ENCODE measurements around the gene DNAH7.

The DNAH7 gene

GRCh38 chr2:195898505-195899191 lies 170.0 kb downstream of the DNAH7 start:
- no peaks in the 10 kb centered on the region for H3K9me3 Mint-ChIP-seq
- peaks cover 6% of the 10 kb centered on the region for H3K27me3 Mint-ChIP-seq
- H3K4me1 Mint-ChIP-seq (ENCODE audit: low read depth): no peaks in the 10 kb centered on the region
- H3K36me3 Mint-ChIP-seq (ENCODE audit: low read depth): no peaks in the 10 kb centered on the region
- no peak overlapping the region for H3K4me3 Mint-ChIP-seq
- no peak overlapping the region for H3K27ac Mint-ChIP-seq

GRCh38 chr2:195891081-195891480 lies 177.6 kb downstream of the DNAH7 start:
- Mint-ChIP-seq H3K27me3 (no peaks in the 10 kb centered on the region), H3K4me1 (ENCODE audit: low read depth) (no peaks in the 10 kb centered on the region), H3K4me3 (no peak overlapping the region), H3K9me3 (no peaks in the 10 kb centered on the region), H3K36me3 (ENCODE audit: low read depth) (no peaks in the 10 kb centered on the region), H3K27ac (no peak overlapping the region)

- no peaks in the 10 kb centered on the region for H3K36me3 Mint-ChIP-seq (ENCODE audit: low read depth)
- H3K27ac Mint-ChIP-seq: no peak overlapping the region
These were observed 189.5 kb downstream of the DNAH7 start for GRCh38 chr2:195879153-195879552.

GRCh38 chr2:195871326-195871725 lies 197.3 kb downstream of the DNAH7 start:
- H3K4me1 Mint-ChIP-seq (ENCODE audit: low read depth): no peaks in the 10 kb centered on the region
- no peak overlapping the region for H3K4me3 Mint-ChIP-seq
- peaks cover 4% of the 10 kb centered on the region for H3K27me3 Mint-ChIP-seq
- no peaks in the 10 kb centered on the region for H3K36me3 Mint-ChIP-seq (ENCODE audit: low read depth)
- H3K9me3 Mint-ChIP-seq: no peaks in the 10 kb centered on the region
- H3K27ac Mint-ChIP-seq: no peak overlapping the region

More at GRCh38 chr2:195879153-195879552, 189.5 kb downstream of the DNAH7 start:
- H3K4me3 Mint-ChIP-seq: no peak overlapping the region
- no peaks in the 10 kb centered on the region for H3K4me1 Mint-ChIP-seq (ENCODE audit: low read depth)
- no peaks in the 10 kb centered on the region for H3K27me3 Mint-ChIP-seq
- H3K9me3 Mint-ChIP-seq: no peaks in the 10 kb centered on the region

- Mint-ChIP-seq H3K27me3 (peaks cover 3% of the 10 kb centered on the region), H3K9me3 (no peaks in the 10 kb centered on the region), H3K36me3 (ENCODE audit: low read depth) (no peaks in the 10 kb centered on the region), H3K27ac (no peak overlapping the region), H3K4me1 (ENCODE audit: low read depth) (no peaks in the 10 kb centered on the region), H3K4me3 (no peak overlapping the region)
These were observed 204.3 kb downstream of the DNAH7 start for GRCh38 chr2:195864316-195864715.

GRCh38 chr2:195863564-195863963 lies 205.1 kb downstream of the DNAH7 start:
- Mint-ChIP-seq H3K4me1 (ENCODE audit: low read depth) (no peaks in the 10 kb centered on the region), H3K27ac (no peak overlapping the region)

GRCh38 chr2:195863121-195863520 lies 205.5 kb downstream of the DNAH7 start:
- H3K36me3 Mint-ChIP-seq (ENCODE audit: low read depth): no peaks in the 10 kb centered on the region
- no peaks in the 10 kb centered on the region for H3K4me1 Mint-ChIP-seq (ENCODE audit: low read depth)
- no peak overlapping the region for H3K27ac Mint-ChIP-seq
- H3K9me3 Mint-ChIP-seq: no peaks in the 10 kb centered on the region
- H3K27me3 Mint-ChIP-seq: peaks cover 4% of the 10 kb centered on the region
- no peak overlapping the region for H3K4me3 Mint-ChIP-seq

More at GRCh38 chr2:195863564-195863963, 205.1 kb downstream of the DNAH7 start:
- no peak overlapping the region for H3K4me3 Mint-ChIP-seq
- no peaks in the 10 kb centered on the region for H3K36me3 Mint-ChIP-seq (ENCODE audit: low read depth)
- H3K27me3 Mint-ChIP-seq: peaks cover 3% of the 10 kb centered on the region
- no peaks in the 10 kb centered on the region for H3K9me3 Mint-ChIP-seq

- H3K27me3 Mint-ChIP-seq: peaks cover 6% of the 10 kb centered on the region
- H3K36me3 Mint-ChIP-seq (ENCODE audit: low read depth): no peaks in the 10 kb centered on the region
- no peaks in the 10 kb centered on the region for H3K9me3 Mint-ChIP-seq
- no peak overlapping the region for H3K27ac Mint-ChIP-seq
- no peaks in the 10 kb centered on the region for H3K4me1 Mint-ChIP-seq (ENCODE audit: low read depth)
- no peak overlapping the region for H3K4me3 Mint-ChIP-seq
These were observed 206.8 kb downstream of the DNAH7 start for GRCh38 chr2:195861821-195862220.

- no peaks in the 10 kb centered on the region for H3K9me3 Mint-ChIP-seq
- H3K4me3 Mint-ChIP-seq: no peak overlapping the region
- H3K4me1 Mint-ChIP-seq (ENCODE audit: low read depth): no peaks in the 10 kb centered on the region
- H3K36me3 Mint-ChIP-seq (ENCODE audit: low read depth): no peaks in the 10 kb centered on the region
- H3K27ac Mint-ChIP-seq: no peak overlapping the region
- peaks cover 6% of the 10 kb centered on the region for H3K27me3 Mint-ChIP-seq
These were observed 209.1 kb downstream of the DNAH7 start for GRCh38 chr2:195859513-195859912.

- Mint-ChIP-seq H3K9me3 (no peaks in the 10 kb centered on the region), H3K4me1 (ENCODE audit: low read depth) (no peaks in the 10 kb centered on the region), H3K4me3 (no peak overlapping the region), H3K27me3 (peaks cover 7% of the 10 kb centered on the region), H3K27ac (no peak overlapping the region), H3K36me3 (ENCODE audit: low read depth) (no peaks in the 10 kb centered on the region)
These were observed 211.5 kb downstream of the DNAH7 start for GRCh38 chr2:195857132-195857531.

- Mint-ChIP-seq H3K9me3 (peaks cover 3% of the 10 kb centered on the region), H3K4me1 (ENCODE audit: low read depth) (peaks cover 6% of the 10 kb centered on the region), H3K27ac (no peak overlapping the region), H3K4me3 (no peak overlapping the region), H3K27me3 (peaks cover 7% of the 10 kb centered on the region), H3K36me3 (ENCODE audit: low read depth) (no peaks in the 10 kb centered on the region)
These were observed 217.9 kb downstream of the DNAH7 start for GRCh38 chr2:195850764-195851163.

- H3K4me1 Mint-ChIP-seq (ENCODE audit: low read depth): peaks cover 6% of the 10 kb centered on the region
- H3K4me3 Mint-ChIP-seq: no peak overlapping the region
- no peaks in the 10 kb centered on the region for H3K36me3 Mint-ChIP-seq (ENCODE audit: low read depth)
- peaks cover 3% of the 10 kb centered on the region for H3K9me3 Mint-ChIP-seq
- H3K27me3 Mint-ChIP-seq: peaks cover 7% of the 10 kb centered on the region
- no peak overlapping the region for H3K27ac Mint-ChIP-seq
These were observed 220.3 kb downstream of the DNAH7 start for GRCh38 chr2:195848119-195848899.

- no peak overlapping the region for H3K4me3 Mint-ChIP-seq
- peaks cover 5% of the 10 kb centered on the region for H3K4me1 Mint-ChIP-seq (ENCODE audit: low read depth)
- peaks cover 11% of the 10 kb centered on the region for H3K9me3 Mint-ChIP-seq
- H3K27me3 Mint-ChIP-seq: no peaks in the 10 kb centered on the region
- no peaks in the 10 kb centered on the region for H3K36me3 Mint-ChIP-seq (ENCODE audit: low read depth)
- no peak overlapping the region for H3K27ac Mint-ChIP-seq
These were observed 225.7 kb downstream of the DNAH7 start for GRCh38 chr2:195842932-195843331.

- Mint-ChIP-seq H3K9me3 (peaks cover 8% of the 10 kb centered on the region), H3K4me3 (no peak overlapping the region), H3K4me1 (ENCODE audit: low read depth) (peaks cover 4% of the 10 kb centered on the region), H3K36me3 (ENCODE audit: low read depth) (no peaks in the 10 kb centered on the region), H3K27ac (no peak overlapping the region), H3K27me3 (no peaks in the 10 kb centered on the region)
These were observed 230.6 kb downstream of the DNAH7 start for GRCh38 chr2:195838002-195838401.

GRCh38 chr2:195836002-195836401 lies 232.6 kb downstream of the DNAH7 start:
- H3K4me1 Mint-ChIP-seq (ENCODE audit: low read depth): no peaks in the 10 kb centered on the region
- no peak overlapping the region for H3K4me3 Mint-ChIP-seq
- H3K27me3 Mint-ChIP-seq: no peaks in the 10 kb centered on the region
- no peak overlapping the region for H3K27ac Mint-ChIP-seq
- no peaks in the 10 kb centered on the region for H3K36me3 Mint-ChIP-seq (ENCODE audit: low read depth)
- peaks cover 8% of the 10 kb centered on the region for H3K9me3 Mint-ChIP-seq

Measured in stimulated activated naive CD8-positive, alpha-beta T cell treated with anti-CD3 and anti-CD28 coated beads, Interleukin-15, Interleukin-2, amounts not matched to agents 100 ng/mL and 50 ng/mL, for 24 hours (primary cell).